Activated naive CD8-positive, alpha-beta T cell treated with anti-CD3 and anti-CD28 coated beads, Interleukin-2, amount 10 ng/mL, durations not matched to agents 7 days and 5 days (primary cell): ENCODE measurements around the gene PTPN1. TPM values are rescaled to one million over a fixed set of nuclear protein-coding genes. Genes with fewer than 3 reads are reported as not detected.
"Not testable (repeated sequence)": the region's sequence is repeated elsewhere in the genome, so short reads cannot be mapped to it uniquely, and the experiment has no call there.

Experiments
- ATAC-seq: fragments of 150-1000 bp; cut with Tn5 transposase; one replicate; pipeline ENCODE4 v1.10.0; 2021; ENCODE audit warnings: low read depth, moderate library complexity
- POLR2A ChIA-PET: fragments of 350-600 bp; sonication (Branson Sonifier 250); formaldehyde crosslinking; loops from one replicate; lab custom pipeline; 2021; ENCODE audit warnings: antibody characterized with exemption; lab: Charles Lee
- DNase-seq: peaks from one replicate; pipeline ENCODE4 v3.0.0; 2021
- H3K27ac Mint-ChIP-seq: one replicate; pipeline ENCODE4 v1.8.0; 2022; ENCODE audit warnings: mild to moderate bottlenecking, mixed read lengths
- H3K27me3 Mint-ChIP-seq: one replicate; pipeline ENCODE4 v1.8.0; 2022; ENCODE audit warnings: mild to moderate bottlenecking, moderate library complexity, mixed read lengths
- H3K36me3 Mint-ChIP-seq: one replicate; pipeline ENCODE4 v1.8.0; 2021; ENCODE audit warnings: mild to moderate bottlenecking, mixed read lengths
- H3K4me1 Mint-ChIP-seq: one replicate; pipeline ENCODE4 v1.8.0; 2021; ENCODE audit warnings: mixed read lengths
- H3K4me3 Mint-ChIP-seq: one replicate; pipeline ENCODE4 v1.8.0; 2022; ENCODE audit warnings: mild to moderate bottlenecking, moderate library complexity, mixed read lengths
- H3K9me3 Mint-ChIP-seq: one replicate; pipeline ENCODE4 v1.8.0; 2021; ENCODE audit warnings: mixed read lengths
- total RNA-seq, 2 experiments: library from RNA; stranded (reverse); gene quantifications; one replicate each; pipeline ENCODE4 v1.2.3, GENCODE V29; 2021

PTPN1 gene
- total RNA-seq, 2 experiments from 2014 or later = 65.9 to 67.3 TPM

GRCh38 chr20:50605136-50605535, 95.0 kb downstream of the PTPN1 start:
- DNase-seq = no peak
- Mint-ChIP-seq H3K9me3 (no peaks in the 10 kb centered on the region), H3K27me3 (peaks cover 2% of the 10 kb centered on the region), H3K27ac (no peak overlapping the region), H3K4me1 (peaks cover 3% of the 10 kb centered on the region), H3K4me3 (no peak overlapping the region), H3K36me3 (no peaks in the 10 kb centered on the region)
- POLR2A ChIA-PET = no interaction called here
- no peak for ATAC-seq

DNA sequence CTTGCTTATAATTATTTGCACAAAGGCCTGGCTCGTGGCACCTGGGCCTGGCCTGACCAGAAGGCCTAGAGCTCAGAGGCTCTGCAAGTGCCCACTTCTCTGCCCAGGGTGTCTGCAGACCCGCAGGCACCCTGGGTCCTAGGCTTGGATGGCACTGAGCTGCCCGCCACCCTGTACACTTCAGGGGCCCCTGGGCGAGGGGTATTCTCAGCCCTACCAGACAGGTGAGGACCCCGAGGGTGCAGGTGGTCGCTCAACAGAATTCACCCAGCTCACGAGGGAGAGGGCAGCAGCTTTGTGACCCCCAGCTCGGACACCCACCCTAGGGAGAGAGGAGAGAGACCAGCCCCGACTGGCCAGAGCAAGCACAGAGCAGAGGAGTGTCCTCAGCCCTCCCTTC, 97.3 kb downstream of the PTPN1 start:
- H3K27me3 Mint-ChIP-seq = peaks cover 3% of the 10 kb centered on the region
- no peak overlapping the region for H3K4me3 Mint-ChIP-seq
- H3K27ac Mint-ChIP-seq = no peak overlapping the region
- H3K36me3 Mint-ChIP-seq = no peaks in the 10 kb centered on the region
- DNase-seq (no peak), ATAC-seq (no peak)
- POLR2A ChIA-PET = no interaction called here
- H3K4me1 Mint-ChIP-seq = no peaks in the 10 kb centered on the region
- H3K9me3 Mint-ChIP-seq = no peaks in the 10 kb centered on the region

- POLR2A ChIA-PET = no interaction called here
- ATAC-seq (no peak), DNase-seq (no peak)
- H3K27me3 Mint-ChIP-seq = peaks cover 2% of the 10 kb centered on the region
- no peak overlapping the region for H3K27ac Mint-ChIP-seq
- H3K4me3 Mint-ChIP-seq = no peak overlapping the region
- no peaks in the 10 kb centered on the region for H3K4me1 Mint-ChIP-seq
- no peaks in the 10 kb centered on the region for H3K9me3 Mint-ChIP-seq
- no peaks in the 10 kb centered on the region for H3K36me3 Mint-ChIP-seq
These were observed 97.9 kb downstream of the PTPN1 start for GRCh38 chr20:50607850-50608749.

- POLR2A ChIA-PET = no interaction called here
- H3K9me3 Mint-ChIP-seq = no peaks in the 10 kb centered on the region
- no peak overlapping the region for H3K27ac Mint-ChIP-seq
These were observed 98.5 kb downstream of the PTPN1 start for GRCh38 chr20:50608750-50609104.

DNA sequence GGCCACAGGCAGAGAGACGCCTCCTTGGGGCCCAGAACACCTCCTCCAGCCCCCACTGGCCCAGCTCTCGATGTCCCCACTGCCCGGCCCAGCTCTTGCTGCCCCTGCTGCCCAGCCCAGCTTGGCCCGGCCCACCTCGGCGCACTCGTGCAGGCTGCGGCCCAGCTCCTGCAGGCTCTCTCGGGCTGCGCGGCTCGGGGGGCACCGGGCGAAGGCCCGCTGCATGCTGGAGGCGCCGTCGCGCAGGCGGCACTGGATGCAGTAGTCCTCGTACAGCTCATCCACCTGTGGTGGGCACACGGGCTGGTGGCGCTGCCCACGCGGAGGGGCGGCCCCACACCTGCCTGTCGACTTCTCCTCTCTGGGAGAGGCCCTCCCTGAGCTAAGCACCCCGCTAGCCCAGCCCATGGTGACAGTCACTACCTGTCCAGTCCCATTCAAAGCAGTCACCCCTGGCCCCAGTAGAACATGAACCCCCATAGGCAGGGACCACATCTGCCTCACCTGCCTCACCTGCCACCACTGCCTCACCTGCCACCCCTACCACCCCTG, 99.3 kb downstream of the PTPN1 start:
- Mint-ChIP-seq H3K4me1 (no peaks in the 10 kb centered on the region), H3K27ac (no peak overlapping the region)

More at GRCh38 chr20:50608750-50609104, 98.5 kb downstream of the PTPN1 start:
- DNase-seq = no peak
- Mint-ChIP-seq H3K4me3 (no peak overlapping the region), H3K36me3 (no peaks in the 10 kb centered on the region), H3K27me3 (peaks cover 2% of the 10 kb centered on the region), H3K4me1 (no peaks in the 10 kb centered on the region)
- ATAC-seq = no peak

GRCh38 chr20:50610212-50610718, 100.1 kb downstream of the PTPN1 start:
- no peaks in the 10 kb centered on the region for H3K4me1 Mint-ChIP-seq
- DNase-seq = no peak
- peaks cover 2% of the 10 kb centered on the region for H3K27me3 Mint-ChIP-seq
- no peak overlapping the region for H3K27ac Mint-ChIP-seq
- H3K9me3 Mint-ChIP-seq = no peaks in the 10 kb centered on the region
- no peaks in the 10 kb centered on the region for H3K36me3 Mint-ChIP-seq
- POLR2A ChIA-PET = interaction anchor here (0.6 kb wide), 1 partner anchor 140 kb away, joined by 3 read pairs; no protein-coding TSS in a partner anchor
- H3K4me3 Mint-ChIP-seq = no peak overlapping the region
- no peak for ATAC-seq

More for the DNA sequence above, 99.3 kb downstream of the PTPN1 start:
- Mint-ChIP-seq H3K4me3 (no peak overlapping the region), H3K36me3 (no peaks in the 10 kb centered on the region), H3K9me3 (no peaks in the 10 kb centered on the region), H3K27me3 (peaks cover 2% of the 10 kb centered on the region)
- ATAC-seq (no peak), DNase-seq (no peak)
- POLR2A ChIA-PET = interaction anchor here (0.6 kb wide), 1 partner anchor 140 kb away, joined by 3 read pairs; no protein-coding TSS in a partner anchor

GRCh38 chr20:50611128-50611810, 101.1 kb downstream of the PTPN1 start:
- H3K27me3 Mint-ChIP-seq = peaks cover 2% of the 10 kb centered on the region
- DNase-seq = no peak
- H3K27ac Mint-ChIP-seq = no peak overlapping the region
- H3K4me1 Mint-ChIP-seq = no peaks in the 10 kb centered on the region
- POLR2A ChIA-PET = no interaction called here
- H3K4me3 Mint-ChIP-seq = no peak overlapping the region
- H3K9me3 Mint-ChIP-seq = no peaks in the 10 kb centered on the region
- no peak for ATAC-seq
- H3K36me3 Mint-ChIP-seq = no peaks in the 10 kb centered on the region

DNA sequence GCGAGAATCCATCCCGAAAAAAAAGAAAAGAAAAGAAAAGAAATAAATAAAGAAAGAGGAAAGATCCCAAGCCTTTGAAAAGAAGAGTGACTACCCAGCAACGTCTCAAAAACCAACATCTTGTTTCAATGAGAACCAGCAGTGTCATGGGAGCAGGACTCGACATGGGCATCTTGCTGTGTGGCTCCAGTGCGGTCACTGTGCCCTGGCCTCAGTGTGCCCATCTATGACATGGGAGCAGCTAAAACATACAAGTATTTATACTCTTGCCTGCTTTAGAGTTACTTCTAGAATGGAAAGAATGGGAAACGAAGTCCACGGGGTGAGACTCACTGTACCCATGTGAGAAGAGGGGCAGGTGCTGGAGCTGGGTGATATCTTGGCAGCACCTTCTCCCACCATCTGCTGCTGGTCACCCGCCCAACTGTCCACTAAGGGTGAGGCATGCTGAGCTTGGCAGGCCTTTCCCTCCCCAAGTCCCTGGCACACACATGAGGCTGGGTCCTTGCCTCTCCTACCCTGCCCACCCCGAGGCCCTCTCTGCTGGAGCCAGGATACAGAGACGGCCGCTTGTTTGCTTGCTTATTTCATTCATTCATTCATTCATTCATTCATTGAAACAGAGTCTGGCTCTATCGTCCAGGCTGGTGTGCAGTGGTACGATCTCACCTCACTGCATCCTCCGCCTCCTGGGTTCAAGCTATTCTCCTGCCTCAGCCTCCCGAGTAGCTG, 103.4 kb downstream of the PTPN1 start:
- Mint-ChIP-seq H3K4me3 (no peak overlapping the region), H3K27ac (no peak overlapping the region), H3K36me3 (no peaks in the 10 kb centered on the region), H3K4me1 (peaks cover 1% of the 10 kb centered on the region), H3K9me3 (no peaks in the 10 kb centered on the region), H3K27me3 (peaks cover 2% of the 10 kb centered on the region)
- POLR2A ChIA-PET = no interaction called here
- DNase-seq = no peak
- ATAC-seq = no peak

DNA sequence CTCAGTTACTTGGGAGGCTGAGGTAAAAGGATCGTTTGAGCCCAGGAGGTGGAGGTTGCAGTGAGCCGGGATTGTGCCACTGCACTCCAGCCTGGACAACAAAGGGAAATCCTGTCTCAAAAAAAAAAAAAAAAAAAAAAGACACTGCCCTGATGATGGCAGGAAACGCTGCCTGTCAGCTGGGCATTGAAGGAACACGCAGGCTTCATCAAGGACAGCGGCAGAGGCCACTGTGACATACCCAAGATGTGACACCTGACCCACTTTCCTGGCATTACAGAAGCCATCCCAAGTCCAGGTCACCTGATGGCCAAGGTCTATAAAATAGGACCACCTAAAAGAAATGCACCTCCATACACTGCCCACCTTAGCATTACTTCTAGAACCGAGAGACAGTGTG, 105.2 kb downstream of the PTPN1 start:
- DNase-seq = no peak
- H3K36me3 Mint-ChIP-seq = no peaks in the 10 kb centered on the region
- no peak overlapping the region for H3K27ac Mint-ChIP-seq
- H3K4me3 Mint-ChIP-seq = no peak overlapping the region
- POLR2A ChIA-PET = no interaction called here
- peaks cover 1% of the 10 kb centered on the region for H3K4me1 Mint-ChIP-seq
- peaks cover 3% of the 10 kb centered on the region for H3K9me3 Mint-ChIP-seq
- no peak for ATAC-seq
- peaks cover 2% of the 10 kb centered on the region for H3K27me3 Mint-ChIP-seq

GRCh38 chr20:50617022-50617421, 106.8 kb downstream of the PTPN1 start:
- ATAC-seq = no peak
- POLR2A ChIA-PET = interaction anchor here (0.5 to 0.7 kb wide), 2 partner anchors 11 to 1426 kb away, joined by 3 to 5 read pairs; no protein-coding TSS in a partner anchor
- Mint-ChIP-seq H3K27ac (no peak overlapping the region), H3K36me3 (no peaks in the 10 kb centered on the region), H3K9me3 (peaks cover 3% of the 10 kb centered on the region), H3K4me3 (no peak overlapping the region), H3K4me1 (peaks cover 1% of the 10 kb centered on the region), H3K27me3 (no peaks in the 10 kb centered on the region)
- DNase-seq = no peak

DNA sequence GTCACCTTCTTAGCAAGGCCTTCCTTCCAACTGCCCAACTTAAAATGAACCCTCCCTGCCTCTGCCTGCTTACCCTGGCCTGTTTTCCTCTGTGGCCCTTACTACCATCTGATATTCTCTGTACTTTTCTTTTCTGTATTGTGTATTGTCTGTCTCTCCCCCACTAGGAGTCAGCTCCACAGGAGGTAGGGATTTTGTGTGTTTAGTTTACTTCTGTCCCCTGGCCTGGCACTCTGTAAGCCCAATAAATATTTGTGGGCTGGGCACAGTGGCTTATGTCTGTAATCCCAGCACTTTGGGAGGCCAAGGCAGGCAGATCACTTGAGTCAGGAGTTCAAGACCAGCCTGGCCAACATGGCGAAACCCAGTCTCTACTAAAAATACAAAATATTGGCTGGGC, 108.4 kb downstream of the PTPN1 start:
- Mint-ChIP-seq H3K27ac (no peak overlapping the region), H3K9me3 (peaks cover 3% of the 10 kb centered on the region), H3K27me3 (no peaks in the 10 kb centered on the region), H3K36me3 (no peaks in the 10 kb centered on the region), H3K4me1 (peaks cover 1% of the 10 kb centered on the region), H3K4me3 (no peak overlapping the region)
- POLR2A ChIA-PET = interaction anchor here (0.7 kb wide), 1 partner anchor 666 kb away, joined by 4 read pairs; no protein-coding TSS in a partner anchor
- DNase-seq = no peak
- ATAC-seq = no peak

GRCh38 chr20:50620459-50620858, 110.3 kb downstream of the PTPN1 start:
- H3K4me1 Mint-ChIP-seq, POLR2A ChIA-PET, ATAC-seq: not testable (repeated sequence)

More at GRCh38 chr20:50620459-50620858, 110.3 kb downstream of the PTPN1 start:
- not testable (repeated sequence) for H3K9me3 Mint-ChIP-seq, H3K36me3 Mint-ChIP-seq, H3K27ac Mint-ChIP-seq, H3K4me3 Mint-ChIP-seq, H3K27me3 Mint-ChIP-seq, DNase-seq
